Transverse colon (tissue), 4 donors: ENCODE measurements around the gene SLC12A2.

Experiments used
- POLR2A ChIP-seq: fragments of 450-650 bp; IDR thresholded peaks from one replicate; pipeline ENCODE4 v1.6.1; 2016; ENCODE audit warnings: antibody characterized with exemption, mild to moderate bottlenecking, moderate library complexity
- POLR2AphosphoS5 ChIP-seq, 3 donors: sonication (generic); formaldehyde crosslinking; IDR thresholded peaks; one replicate each; pipeline ENCODE4 v1.6.1; 2016; ENCODE audit warnings: antibody characterized with exemption in 3 of 3
- TF ChIP-seq, protein P1 (sequence below), 5 experiments: fragments of 200-600 bp in 3 of 5; fragments of 450-650 bp in 2 of 5; sonication (generic) in 3 of 5; IDR thresholded peaks; 1 replicate in 2 of 5; 2 replicates in 3 of 5; pipeline ENCODE4 v1.5.1; 2016 to 2017; ENCODE audit warnings: antibody characterized with exemption in 5 of 5, inconsistent platforms in 3 of 5, mild to moderate bottlenecking in 2 of 5, moderate library complexity in 1 of 5

DNA sequence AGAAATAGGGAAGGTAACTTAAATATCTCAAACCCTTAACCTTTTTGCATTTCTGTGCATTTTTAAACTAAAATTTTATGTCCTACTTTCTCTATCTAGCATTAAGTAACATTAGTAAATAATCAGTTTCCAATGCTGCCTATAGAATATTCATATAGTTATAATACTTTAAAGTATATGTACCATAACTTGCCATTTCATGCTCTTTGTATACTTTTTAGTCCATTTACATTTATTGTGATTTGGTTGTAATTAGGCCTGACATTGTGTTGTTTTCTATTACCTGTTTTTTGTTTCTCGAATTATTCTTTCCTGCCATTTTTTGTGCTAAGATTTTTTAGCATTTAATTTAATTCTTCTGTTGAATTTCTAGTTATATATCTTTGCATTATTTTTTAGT, 13.7 kb downstream of the SLC12A2 start:
- no peak for TF ChIP-seq POLR2AphosphoS5 (IDR thresholded peaks at IDR 0.05)
- no peak for TF ChIP-seq POLR2A
- TF ChIP-seq, protein P1, sequence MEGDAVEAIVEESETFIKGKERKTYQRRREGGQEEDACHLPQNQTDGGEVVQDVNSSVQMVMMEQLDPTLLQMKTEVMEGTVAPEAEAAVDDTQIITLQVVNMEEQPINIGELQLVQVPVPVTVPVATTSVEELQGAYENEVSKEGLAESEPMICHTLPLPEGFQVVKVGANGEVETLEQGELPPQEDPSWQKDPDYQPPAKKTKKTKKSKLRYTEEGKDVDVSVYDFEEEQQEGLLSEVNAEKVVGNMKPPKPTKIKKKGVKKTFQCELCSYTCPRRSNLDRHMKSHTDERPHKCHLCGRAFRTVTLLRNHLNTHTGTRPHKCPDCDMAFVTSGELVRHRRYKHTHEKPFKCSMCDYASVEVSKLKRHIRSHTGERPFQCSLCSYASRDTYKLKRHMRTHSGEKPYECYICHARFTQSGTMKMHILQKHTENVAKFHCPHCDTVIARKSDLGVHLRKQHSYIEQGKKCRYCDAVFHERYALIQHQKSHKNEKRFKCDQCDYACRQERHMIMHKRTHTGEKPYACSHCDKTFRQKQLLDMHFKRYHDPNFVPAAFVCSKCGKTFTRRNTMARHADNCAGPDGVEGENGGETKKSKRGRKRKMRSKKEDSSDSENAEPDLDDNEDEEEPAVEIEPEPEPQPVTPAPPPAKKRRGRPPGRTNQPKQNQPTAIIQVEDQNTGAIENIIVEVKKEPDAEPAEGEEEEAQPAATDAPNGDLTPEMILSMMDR (IDR thresholded peaks at IDR 0.05): no peak
